NCI-H187 (cell line): ENCODE measurements around the gene TMPO.
A peak's percentile ranks its signal among the peaks of the same experiment; 100 is the strongest.
"Not testable (repeated sequence)": the region's sequence is repeated elsewhere in the genome, so short reads cannot be mapped to it uniquely, and the experiment has no call there.

Source experiments
- DNase-seq, 2 experiments: peaks; one replicate each; lab custom pipeline; 2025; lab: John Stamatoyannopoulos, UW

Gene TMPO

GRCh38 chr12:98515287-98516110 lies at the start of gene TMPO:
TSS of gene TMPO (plus strand) at chr12:98515590. CDS start at chr12:98515868, 278 bp downstream.
- DNase-seq = peak; percentile 92 to 96

GRCh38 chr12:98465950-98466602 lies 49.3 kb upstream of the TMPO start:
- no peak for DNase-seq

GRCh38 chr12:98466640-98467400 lies 48.6 kb upstream of the TMPO start:
- no peak for DNase-seq

- no peak for DNase-seq
Measured at GRCh38 chr12:98469109-98469508, 46.3 kb upstream of the TMPO start.

- DNase-seq = no peak
Measured at GRCh38 chr12:98470469-98471082, 44.8 kb upstream of the TMPO start.

GRCh38 chr12:98471085-98471484 lies 44.3 kb upstream of the TMPO start:
- DNase-seq = no peak

GRCh38 chr12:98475565-98475908 lies 39.9 kb upstream of the TMPO start:
- DNase-seq = no peak

- no peak for DNase-seq
Measured at GRCh38 chr12:98478606-98479005, 36.8 kb upstream of the TMPO start.

GRCh38 chr12:98483621-98484503 lies 31.5 kb upstream of the TMPO start:
- DNase-seq = no peak

GRCh38 chr12:98485792-98486340 lies 29.5 kb upstream of the TMPO start:
- DNase-seq = no peak

- not testable (repeated sequence) for DNase-seq
Measured at GRCh38 chr12:98488416-98488815, 27.0 kb upstream of the TMPO start.

- no peak for DNase-seq
Measured at GRCh38 chr12:98489176-98489575, 26.2 kb upstream of the TMPO start.

- peak; percentile 74 to 83 for DNase-seq
Measured at GRCh38 chr12:98490501-98491453, 24.6 kb upstream of the TMPO start.

GRCh38 chr12:98492580-98493140 lies 22.7 kb upstream of the TMPO start:
- DNase-seq = no peak

GRCh38 chr12:98501266-98501629 lies 14.1 kb upstream of the TMPO start:
- not testable (repeated sequence) for DNase-seq

GRCh38 chr12:98503342-98503591 lies 12.1 kb upstream of the TMPO start:
- DNase-seq = peak; percentile 85 to 98

- peak; percentile 84 to 97 for DNase-seq
Measured at GRCh38 chr12:98503592-98504367, 11.6 kb upstream of the TMPO start.

GRCh38 chr12:98504368-98504617 lies 11.1 kb upstream of the TMPO start:
- DNase-seq = no peak

- DNase-seq = no peak
Measured at GRCh38 chr12:98509063-98509462, 6.3 kb upstream of the TMPO start.
